Measurements from ENCODE around the gene WRNIP1. TPM values are rescaled to one million over a fixed set of nuclear protein-coding genes. Genes with fewer than 3 reads are reported as not detected.

The WRNIP1 gene
- total and polyA plus RNA-seq, 2 of the 4 experiments (the other 2 are of a cell fraction) = 43.7 to 47.1 TPM

GRCh38 chr6:2753743-2754142 lies 11.4 kb upstream of the WRNIP1 start:
- H3K4me3 ChIP-seq (ENCODE audit: insufficient read depth, low read depth, low read length) = no peak overlapping the region
- in situ Hi-C loops (cut with MboI; ENCODE audit: low sequenced_read_pairs) = loop anchor here (10.0 kb wide), 1 partner anchor 1159 kb away; no protein-coding TSS in a partner anchor

More at GRCh38 chr6:2753743-2754142, 11.4 kb upstream of the WRNIP1 start:
- Histone ChIP-seq H3K9me1 (ENCODE audit: insufficient read depth, low read length) (no peaks in the 10 kb centered on the region; the same call in 1 of the 2 replicates), H4K20me1 (ENCODE audit: insufficient read depth, low read length) (no peaks in the 10 kb centered on the region; the same call in 1 of the 2 replicates), H2BK20ac (ENCODE audit: low read depth, low read length) (no peak overlapping the region), H2BK5ac (ENCODE audit: low read depth, low read length, poor library complexity, severe bottlenecking) (no peak overlapping the region), H3K79me1 (ENCODE audit: low read depth in 1 of 2, low read length in 2 of 2) (no peaks in the 10 kb centered on the region; a peak in 1 of 4 replicates), H4K91ac (ENCODE audit: insufficient read depth, low read depth, low read length) (no peak overlapping the region), H2BK120ac (ENCODE audit: low read depth, low read length) (no peak overlapping the region), H3K23ac (ENCODE audit: low read depth, low read length) (no peak overlapping the region), H4K8ac (ENCODE audit: low read depth in 2 of 2, low read length in 2 of 2) (no peak overlapping the region), H3K9ac (ENCODE audit: low read depth, low read length) (no peak overlapping the region), H3K18ac (ENCODE audit: low read depth, low read length) (no peak overlapping the region), H3K4me1 (ENCODE audit: control insufficient read depth, insufficient read depth, low read length) (peaks cover 7% of the 10 kb centered on the region), H3K27ac (ENCODE audit: insufficient read depth, low read length) (no peak overlapping the region), H3K4ac (ENCODE audit: low read depth, low read length) (no peak overlapping the region), H2AK9ac (replicated peaks; ENCODE audit: low read depth, low read length, poor library complexity) (no peak overlapping the region), H2BK15ac (ENCODE audit: low read depth, low read length) (no peak overlapping the region), H3K14ac (replicated peaks; ENCODE audit: low read depth, low read length) (no peak overlapping the region), H3K9me3 (ENCODE audit: control insufficient read depth, insufficient read depth, low read length) (no peaks in the 10 kb centered on the region), H3K4me2 (ENCODE audit: low read depth, low read length) (no peak overlapping the region), H2AK5ac (ENCODE audit: low read depth, low read length) (no peak overlapping the region), H3K36me3 (ENCODE audit: control insufficient read depth, insufficient read depth, low read length) (no peaks in the 10 kb centered on the region), H3K27me3 (ENCODE audit: control insufficient read depth, insufficient read depth, low read length) (no peaks in the 10 kb centered on the region), H2AFZ (replicated peaks; ENCODE audit: low read length, poor library complexity) (no peak overlapping the region), H3K56ac (ENCODE audit: extremely low read depth, insufficient read depth, low read length) (no peak overlapping the region), H4K5ac (ENCODE audit: low read depth, low read length) (no peak overlapping the region)
- ChIA-PET POLR2A (ENCODE audit: unreplicated experiment) (no interaction called here), CTCF (no interaction called here)
- BruUV-seq (replicated peaks) = no TSS peak
- DNase-seq = no peak
- TF ChIP-seq MXI1 (IDR thresholded peaks at IDR 0.05; ENCODE audit: borderline replicate concordance, low read depth, low read length) (no peak), NFE2L2 (IDR thresholded peaks at IDR 0.05; ENCODE audit: low read depth, low read length) (no peak), RAD21 (IDR thresholded peaks at IDR 0.05; ENCODE audit: low read length) (no peak), USF2 (IDR thresholded peaks at IDR 0.05; ENCODE audit: low read depth, low read length) (no peak), MAZ (IDR thresholded peaks at IDR 0.05; ENCODE audit: borderline replicate concordance, low read depth, low read length) (no peak), POLR2A (IDR thresholded peaks at IDR 0.05; ENCODE audit: low read depth, low read length) (no peak), FOS (IDR thresholded peaks at IDR 0.05; ENCODE audit: low read depth, low read length) (no peak), RFX5 (IDR thresholded peaks at IDR 0.05; ENCODE audit: low read depth, low read length) (no peak), MAFK (IDR thresholded peaks at IDR 0.05; ENCODE audit: low read depth, low read length) (no peak), CEBPB (IDR thresholded peaks at IDR 0.05; ENCODE audit: low read depth, low read length) (no peak), RCOR1 (IDR thresholded peaks at IDR 0.05; ENCODE audit: insufficient replicate concordance, low read length) (no peak), BHLHE40 (IDR thresholded peaks at IDR 0.05; ENCODE audit: low read depth, low read length) (no peak), CHD1 (IDR thresholded peaks at IDR 0.05; ENCODE audit: low read depth, low read length) (no peak), CTCF (conservative IDR thresholded peaks at IDR 0.05; ENCODE audit: low read depth, low read length) (no peak), SMC3 (IDR thresholded peaks at IDR 0.05; ENCODE audit: low read depth, low read length) (no peak), ELK1 (IDR thresholded peaks at IDR 0.05; ENCODE audit: borderline replicate concordance, low read depth, low read length) (no peak)
- ATAC-seq (ENCODE audit: low read depth) = no peak
- dilution Hi-C loops (cut with HindIII; ENCODE audit: low sequenced_read_pairs, unreplicated experiment) (no loop called here), intact Hi-C loops (cut with micrococcal nuclease) (no loop called here)

Measured in IMR-90 (cell line).